ENCODE data around the gene MAGEF1. TPM values are rescaled to one million over a fixed set of nuclear protein-coding genes. Genes with fewer than 3 reads are reported as not detected.

The MAGEF1 gene, protein sequence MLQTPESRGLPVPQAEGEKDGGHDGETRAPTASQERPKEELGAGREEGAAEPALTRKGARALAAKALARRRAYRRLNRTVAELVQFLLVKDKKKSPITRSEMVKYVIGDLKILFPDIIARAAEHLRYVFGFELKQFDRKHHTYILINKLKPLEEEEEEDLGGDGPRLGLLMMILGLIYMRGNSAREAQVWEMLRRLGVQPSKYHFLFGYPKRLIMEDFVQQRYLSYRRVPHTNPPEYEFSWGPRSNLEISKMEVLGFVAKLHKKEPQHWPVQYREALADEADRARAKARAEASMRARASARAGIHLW
- 14.4 and 14.9 TPM in 2 replicates for total RNA-seq

GRCh38 chr3:184711493-184712247, at the start of gene MAGEF1:
Gene MAGEF1, minus strand, starts transcription at chr3:184712064. Its CDS starts 243 bp downstream, at chr3:184711821.

Other genes starting within 250 kb of the MAGEF1 start
- 1.3 and 3.4 TPM in 2 replicates for gene EPHB3, start 150.3 kb downstream of the MAGEF1 start, total RNA-seq
- gene VPS8, start 100.1 kb upstream of the MAGEF1 start, total RNA-seq: 17.7 and 24.6 TPM in 2 replicates

All from cardiac atrium fibroblast (primary cell).